HG03558 (cell line): ENCODE results near the gene CRNKL1.

Experiments
- ATAC-seq: cut with Tn5 transposase; IDR thresholded peaks from one replicate; pipeline ENCODE4 v1.9.1; 2021; ENCODE audit warnings: moderate number of reproducible peaks; ENCODE audit not compliant: unreplicated experiment; ENCODE audit errors: extremely low read depth

The CRNKL1 gene

GRCh38 chr20:20052074-20052970, at the start of gene CRNKL1, which contains the start of gene CFAP61:
Gene CRNKL1, minus strand, starts transcription at chr20:20052466. Its CDS starts 124 bp downstream, at chr20:20052342.
Gene CFAP61, plus strand, starts transcription at chr20:20052532. Its CDS starts 4,122 bp downstream, at chr20:20056654.
- ATAC-seq, result peak; percentile 89

GRCh38 chr20:20100881-20101280, 48.6 kb upstream of the CRNKL1 start:
- ATAC-seq, result no peak

- no peak for ATAC-seq
Observed at GRCh38 chr20:20096421-20096820, 44.2 kb upstream of the CRNKL1 start.

GRCh38 chr20:20095114-20095872, 43.0 kb upstream of the CRNKL1 start:
- ATAC-seq, result no peak

- no peak for ATAC-seq
Observed at GRCh38 chr20:20094410-20094809, 42.1 kb upstream of the CRNKL1 start.

- ATAC-seq, result no peak
Observed at GRCh38 chr20:20092827-20093226, 40.6 kb upstream of the CRNKL1 start.

GRCh38 chr20:20089939-20090338, 37.7 kb upstream of the CRNKL1 start:
- no peak for ATAC-seq

GRCh38 chr20:20089018-20089417, 36.8 kb upstream of the CRNKL1 start:
- ATAC-seq, result no peak

- no peak for ATAC-seq
Observed at GRCh38 chr20:20085812-20086211, 33.5 kb upstream of the CRNKL1 start.

- no peak for ATAC-seq
Observed at GRCh38 chr20:20085071-20085470, 32.8 kb upstream of the CRNKL1 start.

- no peak for ATAC-seq
Observed at GRCh38 chr20:20084296-20084752, 32.1 kb upstream of the CRNKL1 start.

- no peak for ATAC-seq
Observed at GRCh38 chr20:20083807-20084206, 31.5 kb upstream of the CRNKL1 start.

GRCh38 chr20:20079102-20079784, 27.0 kb upstream of the CRNKL1 start:
- ATAC-seq, result no peak

GRCh38 chr20:20078041-20078440, 25.8 kb upstream of the CRNKL1 start:
- no peak for ATAC-seq

GRCh38 chr20:20076297-20077065, 24.2 kb upstream of the CRNKL1 start:
- no peak for ATAC-seq

- ATAC-seq, result no peak
Observed at GRCh38 chr20:20075032-20075431, 22.8 kb upstream of the CRNKL1 start.

- no peak for ATAC-seq
Observed at GRCh38 chr20:20073801-20074371, 21.6 kb upstream of the CRNKL1 start.

- no peak for ATAC-seq
Observed at GRCh38 chr20:20070871-20071726, 18.8 kb upstream of the CRNKL1 start.

GRCh38 chr20:20065361-20065760, 13.1 kb upstream of the CRNKL1 start:
- no peak for ATAC-seq
